ENCODE measurements around the gene TBX18. TPM values are rescaled to one million over a fixed set of nuclear protein-coding genes. Genes with fewer than 3 reads are reported as not detected.

TBX18 gene
- total and polyA plus RNA-seq, 9 of the 15 experiments (the other 6 are each of a cell fraction or from before 2014, with no cell fraction given), result 4.0 to 36.1 (median 20.7) TPM

- TF ChIP-seq, protein P1, sequence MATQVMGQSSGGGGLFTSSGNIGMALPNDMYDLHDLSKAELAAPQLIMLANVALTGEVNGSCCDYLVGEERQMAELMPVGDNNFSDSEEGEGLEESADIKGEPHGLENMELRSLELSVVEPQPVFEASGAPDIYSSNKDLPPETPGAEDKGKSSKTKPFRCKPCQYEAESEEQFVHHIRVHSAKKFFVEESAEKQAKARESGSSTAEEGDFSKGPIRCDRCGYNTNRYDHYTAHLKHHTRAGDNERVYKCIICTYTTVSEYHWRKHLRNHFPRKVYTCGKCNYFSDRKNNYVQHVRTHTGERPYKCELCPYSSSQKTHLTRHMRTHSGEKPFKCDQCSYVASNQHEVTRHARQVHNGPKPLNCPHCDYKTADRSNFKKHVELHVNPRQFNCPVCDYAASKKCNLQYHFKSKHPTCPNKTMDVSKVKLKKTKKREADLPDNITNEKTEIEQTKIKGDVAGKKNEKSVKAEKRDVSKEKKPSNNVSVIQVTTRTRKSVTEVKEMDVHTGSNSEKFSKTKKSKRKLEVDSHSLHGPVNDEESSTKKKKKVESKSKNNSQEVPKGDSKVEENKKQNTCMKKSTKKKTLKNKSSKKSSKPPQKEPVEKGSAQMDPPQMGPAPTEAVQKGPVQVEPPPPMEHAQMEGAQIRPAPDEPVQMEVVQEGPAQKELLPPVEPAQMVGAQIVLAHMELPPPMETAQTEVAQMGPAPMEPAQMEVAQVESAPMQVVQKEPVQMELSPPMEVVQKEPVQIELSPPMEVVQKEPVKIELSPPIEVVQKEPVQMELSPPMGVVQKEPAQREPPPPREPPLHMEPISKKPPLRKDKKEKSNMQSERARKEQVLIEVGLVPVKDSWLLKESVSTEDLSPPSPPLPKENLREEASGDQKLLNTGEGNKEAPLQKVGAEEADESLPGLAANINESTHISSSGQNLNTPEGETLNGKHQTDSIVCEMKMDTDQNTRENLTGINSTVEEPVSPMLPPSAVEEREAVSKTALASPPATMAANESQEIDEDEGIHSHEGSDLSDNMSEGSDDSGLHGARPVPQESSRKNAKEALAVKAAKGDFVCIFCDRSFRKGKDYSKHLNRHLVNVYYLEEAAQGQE (IDR thresholded peaks at IDR 0.05; ENCODE audit: borderline replicate concordance), result peak; percentile 96
- TF ChIP-seq, protein P1 (CRISPR knock-in tag; IDR thresholded peaks at IDR 0.05; ENCODE audit: low read depth), result no peak
- peak; percentile 98 for TF ChIP-seq SOX6 (IDR thresholded peaks at IDR 0.05)
- TF ChIP-seq ARHGAP35 (IDR thresholded peaks at IDR 0.05; ENCODE audit: partially characterized antibody), result no peak
- TF ChIP-seq EP300 (IDR thresholded peaks at IDR 0.05; ENCODE audit: low read length), result peak; percentile 81
- peak; percentile 72 for TF ChIP-seq CBFA2T3 (IDR thresholded peaks at IDR 0.05)
- TF ChIP-seq, protein P2, sequence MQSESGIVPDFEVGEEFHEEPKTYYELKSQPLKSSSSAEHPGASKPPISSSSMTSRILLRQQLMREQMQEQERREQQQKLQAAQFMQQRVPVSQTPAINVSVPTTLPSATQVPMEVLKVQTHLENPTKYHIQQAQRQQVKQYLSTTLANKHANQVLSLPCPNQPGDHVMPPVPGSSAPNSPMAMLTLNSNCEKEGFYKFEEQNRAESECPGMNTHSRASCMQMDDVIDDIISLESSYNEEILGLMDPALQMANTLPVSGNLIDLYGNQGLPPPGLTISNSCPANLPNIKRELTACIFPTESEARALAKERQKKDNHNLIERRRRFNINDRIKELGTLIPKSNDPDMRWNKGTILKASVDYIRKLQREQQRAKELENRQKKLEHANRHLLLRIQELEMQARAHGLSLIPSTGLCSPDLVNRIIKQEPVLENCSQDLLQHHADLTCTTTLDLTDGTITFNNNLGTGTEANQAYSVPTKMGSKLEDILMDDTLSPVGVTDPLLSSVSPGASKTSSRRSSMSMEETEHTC (IDR thresholded peaks at IDR 0.05), result no peak
- peak; percentile 89 for TF ChIP-seq SMAD4 (CRISPR knock-in tag; conservative IDR thresholded peaks at IDR 0.05)
- TF ChIP-seq, protein P3, sequence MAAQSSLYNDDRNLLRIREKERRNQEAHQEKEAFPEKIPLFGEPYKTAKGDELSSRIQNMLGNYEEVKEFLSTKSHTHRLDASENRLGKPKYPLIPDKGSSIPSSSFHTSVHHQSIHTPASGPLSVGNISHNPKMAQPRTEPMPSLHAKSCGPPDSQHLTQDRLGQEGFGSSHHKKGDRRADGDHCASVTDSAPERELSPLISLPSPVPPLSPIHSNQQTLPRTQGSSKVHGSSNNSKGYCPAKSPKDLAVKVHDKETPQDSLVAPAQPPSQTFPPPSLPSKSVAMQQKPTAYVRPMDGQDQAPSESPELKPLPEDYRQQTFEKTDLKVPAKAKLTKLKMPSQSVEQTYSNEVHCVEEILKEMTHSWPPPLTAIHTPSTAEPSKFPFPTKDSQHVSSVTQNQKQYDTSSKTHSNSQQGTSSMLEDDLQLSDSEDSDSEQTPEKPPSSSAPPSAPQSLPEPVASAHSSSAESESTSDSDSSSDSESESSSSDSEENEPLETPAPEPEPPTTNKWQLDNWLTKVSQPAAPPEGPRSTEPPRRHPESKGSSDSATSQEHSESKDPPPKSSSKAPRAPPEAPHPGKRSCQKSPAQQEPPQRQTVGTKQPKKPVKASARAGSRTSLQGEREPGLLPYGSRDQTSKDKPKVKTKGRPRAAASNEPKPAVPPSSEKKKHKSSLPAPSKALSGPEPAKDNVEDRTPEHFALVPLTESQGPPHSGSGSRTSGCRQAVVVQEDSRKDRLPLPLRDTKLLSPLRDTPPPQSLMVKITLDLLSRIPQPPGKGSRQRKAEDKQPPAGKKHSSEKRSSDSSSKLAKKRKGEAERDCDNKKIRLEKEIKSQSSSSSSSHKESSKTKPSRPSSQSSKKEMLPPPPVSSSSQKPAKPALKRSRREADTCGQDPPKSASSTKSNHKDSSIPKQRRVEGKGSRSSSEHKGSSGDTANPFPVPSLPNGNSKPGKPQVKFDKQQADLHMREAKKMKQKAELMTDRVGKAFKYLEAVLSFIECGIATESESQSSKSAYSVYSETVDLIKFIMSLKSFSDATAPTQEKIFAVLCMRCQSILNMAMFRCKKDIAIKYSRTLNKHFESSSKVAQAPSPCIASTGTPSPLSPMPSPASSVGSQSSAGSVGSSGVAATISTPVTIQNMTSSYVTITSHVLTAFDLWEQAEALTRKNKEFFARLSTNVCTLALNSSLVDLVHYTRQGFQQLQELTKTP (IDR thresholded peaks at IDR 0.05; ENCODE audit: low read depth in 1 of 2, partially characterized antibody in 2 of 2), result no peak
- TF ChIP-seq POLR2H (tag; IDR thresholded peaks at IDR 0.05; ENCODE audit: low read depth), result 0 out of 2 replicates have a peak, but pooled peaks have one; percentile 15
- TF ChIP-seq ARID1B (IDR thresholded peaks at IDR 0.05), result peak; percentile 85
Observed at GRCh38 chr6:84667252-84668213, 96.9 kb downstream of the TBX18 start (continued).
